Muscle layer of colon (tissue), 2 donors: ENCODE measurements around the gene SH3BGR.
"Not testable (repeated sequence)": the region's sequence is repeated elsewhere in the genome, so short reads cannot be mapped to it uniquely, and the experiment has no call there.

Experiments
- H3K27ac ChIP-seq: one replicate; pipeline ENCODE4 v1.7.0; 2013; ENCODE audit warnings: low read depth, mild to moderate bottlenecking, low read length, moderate library complexity
- H3K27me3 ChIP-seq, 2 donors: one replicate each; pipeline ENCODE4 v1.7.0; 2013; ENCODE audit warnings: low read length in 2 of 2, mild to moderate bottlenecking in 2 of 2; ENCODE audit not compliant: insufficient read depth in 2 of 2, control insufficient read depth in 1 of 2
- H3K36me3 ChIP-seq: one replicate; pipeline ENCODE4 v1.7.0; 2013; ENCODE audit warnings: mild to moderate bottlenecking, low read length; ENCODE audit not compliant: insufficient read depth
- H3K4me1 ChIP-seq: one replicate; pipeline ENCODE4 v1.7.0; 2013; ENCODE audit warnings: mild to moderate bottlenecking, low read length; ENCODE audit not compliant: insufficient read depth
- H3K4me3 ChIP-seq, 2 donors: one replicate each; pipeline ENCODE4 v1.7.0; 2013; ENCODE audit warnings: low read length in 2 of 2, low read depth in 1 of 2, mild to moderate bottlenecking in 1 of 2, moderate library complexity in 1 of 2
- H3K9ac ChIP-seq: one replicate; pipeline ENCODE4 v1.7.0; 2013; ENCODE audit warnings: low read length
- H3K9me3 ChIP-seq: one replicate; pipeline ENCODE4 v1.7.0; 2013; ENCODE audit warnings: mild to moderate bottlenecking, low read length
- donor health status: abdominal sarcoma.
- donor health status: Adenocarcinoma of cecum.

Gene SH3BGR

DNA sequence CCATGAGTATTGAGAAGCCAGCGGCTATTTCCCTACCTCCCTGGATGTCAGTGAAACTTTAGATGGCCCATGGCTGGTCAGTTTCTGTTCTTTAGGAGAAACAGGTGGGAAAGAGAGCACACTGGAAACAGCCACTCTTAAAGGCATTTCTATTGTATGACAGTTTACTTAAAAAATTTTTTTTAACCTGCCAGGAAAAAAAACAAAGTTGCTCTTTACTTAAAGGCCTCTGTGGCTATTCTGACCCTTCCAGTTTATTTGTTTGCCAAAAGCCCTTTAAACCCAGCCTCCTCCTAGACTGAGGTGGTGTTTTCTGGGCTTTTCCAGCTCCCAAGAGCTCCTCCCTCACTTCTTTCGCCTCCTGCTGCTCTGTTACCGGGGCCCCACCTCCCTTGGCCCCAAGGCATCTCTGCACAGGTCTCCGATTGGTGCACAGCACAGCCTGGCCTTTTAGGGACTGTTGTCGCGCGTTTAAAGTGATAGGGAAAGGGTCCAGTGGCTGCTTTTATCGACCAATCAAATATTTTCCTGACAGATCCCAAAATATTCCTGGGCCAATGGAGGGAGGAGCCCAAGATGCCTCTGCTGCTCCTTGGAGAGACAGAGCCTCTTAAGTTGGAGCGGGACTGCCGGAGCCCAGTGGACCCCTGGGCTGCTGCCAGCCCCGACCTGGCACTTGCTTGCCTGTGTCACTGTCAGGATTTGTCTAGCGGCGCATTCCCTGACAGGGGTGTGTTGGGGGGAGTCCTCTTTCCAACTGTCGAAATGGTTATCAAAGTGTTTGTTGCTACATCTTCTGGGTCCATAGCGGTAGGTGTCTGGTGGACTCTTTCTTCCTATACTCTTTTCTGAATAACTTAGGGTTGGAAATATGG, at the start of gene SH3BGR:
Gene SH3BGR (plus strand): TSS at position 639 of the 875 bp plus-strand sequence. CDS start 127 bp downstream, at position 766.
- peak within 1 kb of the TSS; percentile 89 for H3K27ac ChIP-seq
- peaks cover under 1% of the 10 kb centered on the region for H3K4me1 ChIP-seq
- H3K4me3 ChIP-seq: peak within 1 kb of the TSS; percentile 17 to 41
- H3K36me3 ChIP-seq: no peaks in the 10 kb centered on the region
- H3K9ac ChIP-seq: peak within 1 kb of the TSS; percentile 24
- H3K9me3 ChIP-seq: no peaks in the 10 kb centered on the region
- no peaks in the 10 kb centered on the region for H3K27me3 ChIP-seq

DNA sequence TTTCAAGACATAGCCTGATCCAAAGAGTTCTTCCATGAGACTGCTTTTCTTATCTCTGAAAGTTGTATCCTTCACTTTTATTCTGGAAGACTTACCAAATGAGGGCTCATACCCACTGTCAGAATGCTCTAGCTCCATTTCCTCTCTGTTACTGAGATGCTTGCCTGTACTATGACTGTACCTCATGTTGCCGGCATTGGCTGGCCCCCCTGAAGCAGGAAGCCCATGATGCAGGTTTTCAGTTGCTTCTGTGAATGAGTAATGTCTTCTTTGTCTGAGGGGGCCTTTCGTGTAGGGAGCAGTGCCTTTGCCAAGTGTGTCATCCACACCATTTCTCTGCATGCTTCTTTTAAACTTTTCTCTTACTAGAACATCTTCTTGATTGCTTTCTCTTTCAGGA, 45.7 kb upstream of the SH3BGR start:
- Histone ChIP-seq H3K36me3 (peaks cover 23% of the 10 kb centered on the region), H3K27ac (no peak overlapping the region), H3K27me3 (no peaks in the 10 kb centered on the region), H3K4me1 (no peaks in the 10 kb centered on the region), H3K4me3 (no peak overlapping the region), H3K9me3 (no peaks in the 10 kb centered on the region), H3K9ac (no peak overlapping the region)

DNA sequence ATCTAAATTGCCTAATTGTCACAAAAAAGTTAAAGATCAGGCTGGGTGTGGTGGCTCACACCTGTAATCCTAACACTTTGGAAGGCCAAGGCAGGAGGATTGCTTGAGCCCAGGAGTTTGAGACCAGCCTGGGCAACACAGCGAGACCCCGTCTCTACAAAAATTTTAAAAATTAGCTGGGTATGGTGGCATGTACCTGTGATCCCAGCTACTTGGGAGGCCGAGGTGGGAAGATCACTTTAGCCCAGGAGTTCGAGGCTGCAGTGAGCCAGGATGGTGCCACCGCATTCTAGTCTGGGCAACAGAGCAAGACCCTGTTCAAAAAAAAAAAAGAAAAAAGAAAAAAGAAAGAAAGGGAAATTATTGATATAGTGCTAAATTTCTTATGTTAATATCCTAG, 32.6 kb upstream of the SH3BGR start:
- H3K36me3 ChIP-seq, H3K4me3 ChIP-seq, H3K9me3 ChIP-seq, H3K4me1 ChIP-seq, H3K27ac ChIP-seq, H3K9ac ChIP-seq, H3K27me3 ChIP-seq: not testable (repeated sequence)

DNA sequence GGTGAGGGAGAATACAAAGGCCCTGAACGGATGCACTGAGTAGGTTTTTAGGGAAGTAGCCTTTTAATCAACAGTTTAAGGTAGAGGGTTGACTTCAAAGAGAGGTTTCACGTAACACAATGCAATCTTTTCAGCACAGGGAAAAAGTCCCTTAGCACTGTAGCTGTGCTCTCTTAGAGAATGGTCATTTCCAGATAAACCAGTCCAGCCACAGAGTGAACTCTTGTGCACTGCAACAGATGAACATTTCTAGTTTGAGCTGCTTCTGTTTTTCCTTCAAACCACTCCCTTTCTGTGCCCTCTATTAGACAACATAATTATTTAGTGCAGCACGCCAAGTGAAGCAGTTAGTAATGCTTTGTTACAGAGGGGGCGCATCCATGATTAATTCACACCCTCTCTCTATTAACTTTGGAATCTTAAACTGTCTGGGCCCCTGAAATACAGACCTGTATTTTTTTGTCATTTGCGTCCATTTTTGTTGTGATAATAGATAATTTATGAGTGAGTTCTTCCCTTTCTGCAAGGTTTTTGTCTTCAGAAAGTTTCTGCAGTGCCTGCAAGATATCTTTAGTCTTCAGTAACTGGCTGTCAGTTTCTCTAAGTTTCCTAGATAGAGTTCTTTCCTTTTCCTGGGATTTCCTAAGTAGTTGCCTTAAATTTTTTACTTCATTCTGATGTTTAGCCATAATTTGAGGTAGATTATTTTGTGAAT, 29.1 kb upstream of the SH3BGR start:
- H3K9ac ChIP-seq: no peak overlapping the region
- H3K4me1 ChIP-seq: no peaks in the 10 kb centered on the region
- H3K4me3 ChIP-seq: no peak overlapping the region
- H3K27ac ChIP-seq: no peak overlapping the region
- H3K9me3 ChIP-seq: no peaks in the 10 kb centered on the region
- no peaks in the 10 kb centered on the region for H3K27me3 ChIP-seq
- H3K36me3 ChIP-seq: no peaks in the 10 kb centered on the region

DNA sequence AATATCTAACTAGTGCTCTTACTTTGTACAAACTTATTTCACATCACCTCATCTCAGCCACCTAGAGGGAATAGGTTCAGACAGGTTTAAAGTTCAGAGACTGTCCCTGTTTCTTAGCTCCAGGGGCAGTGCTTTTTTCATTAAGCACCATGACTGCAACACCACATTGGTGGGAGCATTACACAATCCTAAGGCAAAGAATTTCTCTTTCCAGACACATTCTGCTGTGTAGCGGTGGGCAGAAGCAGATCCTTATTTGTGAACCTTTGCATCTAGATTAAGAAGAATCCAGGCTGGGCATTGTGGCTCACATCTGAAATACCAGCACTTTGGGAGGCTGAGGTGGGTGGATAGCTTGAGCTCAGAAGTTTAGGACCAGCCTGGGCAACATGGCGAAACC, 22.3 kb upstream of the SH3BGR start:
- Histone ChIP-seq H3K9me3 (no peaks in the 10 kb centered on the region), H3K27me3 (no peaks in the 10 kb centered on the region), H3K36me3 (no peaks in the 10 kb centered on the region), H3K9ac (no peak overlapping the region), H3K27ac (no peak overlapping the region), H3K4me1 (no peaks in the 10 kb centered on the region), H3K4me3 (no peak overlapping the region)

DNA sequence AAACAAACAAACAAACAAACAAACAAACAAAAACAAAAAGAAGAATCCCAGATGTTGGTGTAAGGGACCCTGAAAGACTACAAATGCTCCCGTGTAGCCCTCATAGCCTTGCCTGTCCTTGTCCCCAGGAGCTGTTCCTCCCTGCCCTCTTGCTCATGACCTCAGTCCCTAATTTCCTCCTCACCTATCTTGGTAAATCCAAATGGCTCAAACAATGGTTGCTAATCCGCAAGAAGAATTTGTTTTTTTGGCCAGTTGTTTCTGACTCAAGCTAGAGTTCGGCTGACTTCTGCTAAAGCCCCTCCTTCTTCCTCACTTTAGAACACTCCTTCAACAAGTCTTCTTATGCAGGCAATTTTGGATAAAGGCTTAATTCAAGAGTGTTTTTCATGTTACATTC, 21.8 kb upstream of the SH3BGR start:
- Histone ChIP-seq H3K36me3 (no peaks in the 10 kb centered on the region), H3K9me3 (no peaks in the 10 kb centered on the region), H3K4me3 (no peak overlapping the region), H3K27ac (no peak overlapping the region), H3K27me3 (no peaks in the 10 kb centered on the region), H3K9ac (no peak overlapping the region), H3K4me1 (no peaks in the 10 kb centered on the region)

DNA sequence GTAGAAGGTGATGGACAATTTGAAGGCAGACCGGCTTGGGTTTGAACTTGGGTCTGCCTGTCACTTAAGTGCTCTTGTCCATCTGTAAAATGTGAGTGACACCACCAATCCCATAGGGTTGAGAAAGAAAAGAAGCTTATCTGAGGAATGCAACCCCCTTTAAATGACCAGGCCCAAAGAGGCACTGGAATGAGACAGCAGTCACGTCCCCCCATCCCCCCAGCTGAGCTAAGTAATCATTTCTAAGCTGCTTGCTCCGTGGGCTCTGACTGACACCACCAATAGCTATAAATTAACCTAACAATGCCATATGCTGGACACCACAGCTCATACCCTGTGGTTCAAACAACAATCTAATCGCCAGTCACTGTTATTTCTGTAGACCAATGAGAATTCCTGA, 21.3 kb upstream of the SH3BGR start:
- no peaks in the 10 kb centered on the region for H3K9me3 ChIP-seq
- no peak overlapping the region for H3K9ac ChIP-seq
- no peaks in the 10 kb centered on the region for H3K4me1 ChIP-seq
- no peaks in the 10 kb centered on the region for H3K27me3 ChIP-seq
- H3K27ac ChIP-seq: no peak overlapping the region
- no peak overlapping the region for H3K4me3 ChIP-seq
- no peaks in the 10 kb centered on the region for H3K36me3 ChIP-seq

DNA sequence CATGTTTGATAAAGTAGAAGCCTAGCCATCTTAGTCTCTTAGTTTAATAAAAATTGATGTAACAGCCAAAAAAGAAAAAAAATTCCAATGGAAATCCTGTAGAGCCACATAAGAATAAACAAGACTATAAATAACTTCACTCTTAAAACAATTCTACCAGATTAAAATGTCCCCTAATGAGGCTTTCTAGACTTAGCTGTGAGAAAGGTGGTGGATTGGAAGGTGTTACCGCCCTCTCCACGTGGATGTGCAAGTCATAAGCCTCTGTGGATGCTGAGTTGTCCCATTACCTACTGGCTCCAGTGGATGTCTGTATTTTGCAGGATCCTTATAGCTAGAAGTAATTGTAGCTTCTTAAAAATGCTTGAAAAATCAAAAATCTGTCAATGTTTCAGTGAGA, 20.8 kb upstream of the SH3BGR start:
- Histone ChIP-seq H3K9ac (no peak overlapping the region), H3K9me3 (no peaks in the 10 kb centered on the region), H3K27ac (no peak overlapping the region), H3K4me3 (no peak overlapping the region), H3K27me3 (no peaks in the 10 kb centered on the region), H3K36me3 (no peaks in the 10 kb centered on the region), H3K4me1 (no peaks in the 10 kb centered on the region)

DNA sequence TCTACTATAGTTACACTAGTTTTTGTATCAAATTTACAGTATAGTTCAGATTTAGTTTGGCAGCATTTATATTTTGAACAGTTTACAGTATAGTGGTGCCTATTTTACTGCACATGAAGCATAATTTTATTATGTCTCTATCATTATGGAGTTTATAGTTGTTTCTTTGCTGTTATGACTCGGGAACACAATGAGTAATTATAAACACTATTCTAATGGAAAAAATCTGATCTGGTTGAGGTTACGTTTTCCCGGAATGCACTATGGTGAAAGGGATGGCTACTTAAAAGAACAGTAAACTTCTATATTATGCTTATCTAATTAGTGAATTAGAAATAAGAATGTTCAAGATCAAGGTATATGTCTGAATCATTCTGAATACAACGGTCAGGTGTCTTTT, 16.8 kb upstream of the SH3BGR start:
- no peak overlapping the region for H3K27ac ChIP-seq
- H3K9me3 ChIP-seq: no peaks in the 10 kb centered on the region
- no peak overlapping the region for H3K9ac ChIP-seq
- no peaks in the 10 kb centered on the region for H3K27me3 ChIP-seq
- H3K4me1 ChIP-seq: no peaks in the 10 kb centered on the region
- H3K4me3 ChIP-seq: no peak overlapping the region
- H3K36me3 ChIP-seq: no peaks in the 10 kb centered on the region

DNA sequence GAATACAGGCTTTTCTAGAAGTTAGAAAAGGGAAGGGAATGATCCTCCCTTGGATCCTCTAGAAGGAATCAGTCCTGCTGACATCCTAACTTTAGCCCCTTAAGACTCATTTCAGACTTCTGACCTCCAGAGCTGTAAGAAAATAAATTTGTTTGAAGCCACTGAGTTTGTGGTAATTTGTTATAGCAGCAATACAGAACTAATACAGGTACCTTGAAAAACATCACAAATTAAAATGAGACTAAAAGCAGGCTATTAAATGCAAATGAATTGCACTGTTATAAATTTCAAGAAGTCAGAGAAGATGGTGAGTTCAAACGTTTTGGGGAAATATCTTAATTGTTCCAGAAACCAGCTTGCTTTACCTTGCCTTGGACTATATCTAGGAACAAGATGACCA, 12.5 kb upstream of the SH3BGR start:
- H3K36me3 ChIP-seq: no peaks in the 10 kb centered on the region
- no peak overlapping the region for H3K27ac ChIP-seq
- H3K9ac ChIP-seq: no peak overlapping the region
- H3K9me3 ChIP-seq: no peaks in the 10 kb centered on the region
- no peaks in the 10 kb centered on the region for H3K4me1 ChIP-seq
- no peaks in the 10 kb centered on the region for H3K27me3 ChIP-seq
- H3K4me3 ChIP-seq: no peak overlapping the region

DNA sequence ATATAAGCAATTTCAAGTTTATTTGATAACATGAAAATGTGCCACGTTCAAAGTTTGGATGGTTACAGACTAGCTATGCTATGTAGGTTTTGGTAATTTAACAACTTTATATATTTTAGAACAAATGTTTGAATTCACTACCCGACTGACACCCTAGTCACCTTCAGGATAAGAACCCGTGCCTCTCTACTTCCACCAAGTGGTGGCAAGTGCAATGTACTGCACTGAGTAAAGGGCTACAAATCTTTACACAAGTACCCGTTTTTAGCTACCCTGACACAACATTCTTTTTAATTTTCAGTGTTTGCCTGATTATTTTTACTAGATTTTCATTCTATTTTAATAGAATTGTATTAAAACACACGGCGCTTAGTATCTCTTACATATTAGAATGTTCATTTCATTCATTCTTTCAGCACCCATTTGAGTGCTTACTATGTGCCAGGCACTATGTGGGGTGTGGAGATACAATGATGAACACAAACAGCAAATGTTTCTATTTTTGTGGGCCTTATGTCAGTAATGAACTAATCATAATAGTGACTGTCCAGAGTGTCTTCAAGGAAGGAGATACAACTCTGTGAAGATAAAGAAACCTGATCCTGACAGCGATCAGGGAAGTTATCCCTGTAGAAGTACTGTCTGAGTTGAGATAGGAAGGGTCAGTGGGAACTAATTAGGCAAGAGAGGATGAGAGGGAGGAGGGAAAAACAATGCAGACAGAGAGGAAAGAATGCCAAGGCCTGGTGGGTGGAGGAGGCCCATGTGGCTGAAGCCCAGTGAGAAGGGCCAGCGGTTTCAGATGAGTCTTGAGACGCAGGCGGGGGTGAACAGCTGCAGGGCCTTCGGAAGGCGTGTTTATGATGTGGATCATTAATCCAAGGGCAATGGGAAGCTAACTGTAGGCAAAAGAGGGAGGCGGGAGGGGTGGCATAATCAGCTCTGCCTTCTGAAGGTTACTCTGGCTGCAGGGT, 10.0 kb upstream of the SH3BGR start:
- Histone ChIP-seq H3K9ac (no peak overlapping the region), H3K36me3 (no peaks in the 10 kb centered on the region), H3K9me3 (no peaks in the 10 kb centered on the region), H3K27me3 (no peaks in the 10 kb centered on the region), H3K27ac (no peak overlapping the region), H3K4me1 (peaks cover 14% of the 10 kb centered on the region), H3K4me3 (no peak overlapping the region)
